ENCODE results near the gene NUP153. TPM values are rescaled to one million over a fixed set of nuclear protein-coding genes. Genes with fewer than 3 reads are reported as not detected.

Gene NUP153
- total and polyA plus RNA-seq, 2 of the 8 experiments (the other 6 are each of a cell fraction or from before 2014, with no cell fraction given) = 47.0 to 84.8 TPM

GRCh38 chr6:17632934-17633333 is 73.8 kb downstream of the NUP153 start:
- no peaks in the 10 kb centered on the region for H3K4me1 ChIP-seq (replicated peaks in 1 of 4; ENCODE audit: control insufficient read depth in 3 of 4, insufficient read depth in 4 of 4, low read length in 3 of 4)
- H2AFZ ChIP-seq (ENCODE audit: low read length) = no peak overlapping the region
- peaks cover 2 to 4% of the 10 kb centered on the region in 2 experiments for H4K20me1 ChIP-seq (replicated peaks in 1 of 2; ENCODE audit: control insufficient read depth in 1 of 2, insufficient read depth in 2 of 2, low read length in 2 of 2)
- no peak overlapping the region for H4K5ac ChIP-seq (ENCODE audit: insufficient read length, low read depth, low read length)
- H3K79me2 ChIP-seq (ENCODE audit: control insufficient read depth in 1 of 2, insufficient read depth in 2 of 2, low read length in 2 of 2) = peaks cover 0 to 33% of the 10 kb centered on the region in 2 experiments; a peak in 1 of 4 replicates
- H2BK120ac ChIP-seq (replicated peaks; ENCODE audit: low read depth, low read length) = no peak overlapping the region
- peaks cover 15 to 68% (median 53%) of the 10 kb centered on the region in 4 experiments for H3K36me3 ChIP-seq (ENCODE audit: control insufficient read depth in 2 of 4, insufficient read depth in 4 of 4, low read length in 3 of 4)
- H2AK5ac ChIP-seq (ENCODE audit: low read depth, low read length) = no peak overlapping the region
- H3K4ac ChIP-seq (replicated peaks; ENCODE audit: insufficient read length, low read depth, low read length) = no peak overlapping the region
- no peak overlapping the region for H3K14ac ChIP-seq (ENCODE audit: insufficient read length)
- no peak for TF ChIP-seq ZNF274 (IDR thresholded peaks at IDR 0.05; ENCODE audit: borderline replicate concordance, extremely low read depth, low read length)
- no peak overlapping the region for H4K8ac ChIP-seq (ENCODE audit: extremely low read depth, insufficient read depth, low read length)
- no peak overlapping the region for H2BK15ac ChIP-seq (ENCODE audit: low read length)
- no peak for FAIRE-seq
- DNase-seq (ENCODE audit: low read depth in 1 of 2, low spot score in 2 of 2) = no peak
- POLR2A ChIA-PET (ENCODE audit: partially characterized antibody) = no interaction called here
- peaks cover 4% of the 10 kb centered on the region; the same call in 1 of the 2 replicates for H3K79me1 ChIP-seq (ENCODE audit: low read depth, low read length)
- H2BK20ac ChIP-seq (ENCODE audit: low read length) = no peak overlapping the region
- no peaks in the 10 kb centered on the region for H3K9me3 ChIP-seq (ENCODE audit: insufficient read depth in 2 of 2, low read depth in 1 of 2, low read length in 1 of 2)
- no peak overlapping the region for H3K23ac ChIP-seq (ENCODE audit: insufficient read length)
- H3K18ac ChIP-seq (ENCODE audit: extremely low read depth, low read length) = no peak overlapping the region
- no peak overlapping the region for H2BK5ac ChIP-seq (ENCODE audit: low read depth, low read length)
- no peaks in the 10 kb centered on the region for H3K23me2 ChIP-seq (ENCODE audit: low read depth, low read length)
- no peak overlapping the region for H3K27ac ChIP-seq (ENCODE audit: low read depth, low read length)
- H3K27me3 ChIP-seq (replicated peaks in 1 of 4; ENCODE audit: control insufficient read depth in 3 of 4, extremely low read depth in 1 of 4, insufficient read depth in 3 of 4, low read length in 3 of 4) = no peaks in the 10 kb centered on the region
- H2BK12ac ChIP-seq (ENCODE audit: low read depth, low read length) = no peak overlapping the region
- no peak overlapping the region for H4K91ac ChIP-seq (replicated peaks; ENCODE audit: insufficient read length, low read length)
- H3K4me3 ChIP-seq (ENCODE audit: extremely low read depth in 1 of 4, insufficient read depth in 2 of 4, low read depth in 3 of 4, low read length in 4 of 4) = no peak overlapping the region
- H3K4me2 ChIP-seq (ENCODE audit: insufficient read depth in 1 of 2, low read depth in 2 of 2, low read length in 2 of 2) = no peak overlapping the region
- H3K56ac ChIP-seq (replicated peaks; ENCODE audit: insufficient read length, low read depth, low read length) = no peak overlapping the region
- CTCF ChIA-PET (ENCODE audit: partially characterized antibody) = interaction anchor here (1.2 kb wide), 1 partner anchor 70 kb away, joined by 3 read pairs; no protein-coding TSS in a partner anchor
- WGBS, 2 experiments (ENCODE audit: extremely low coverage in 1 of 2, insufficient coverage in 1 of 2, insufficient read length in 1 of 2, insufficient replicate concordance in 2 of 2, low coverage in 1 of 2, low lambda C conversion rate in 2 of 2, missing lambda C conversion rate in 1 of 2) = 96% methylated on average over 1 of the region's 1 CpG; no CpG with 5 or more reads in 1 of the 2 experiments
- no peak overlapping the region for H3K9ac ChIP-seq (replicated peaks in 1 of 4; ENCODE audit: extremely low read depth in 1 of 4, low read depth in 3 of 4, low read length in 3 of 4)
